ENCODE measurements around the gene RDH5. TPM values are rescaled to one million over a fixed set of nuclear protein-coding genes. Genes with fewer than 3 reads are reported as not detected.
A peak's percentile ranks its signal among the peaks of the same experiment; 100 is the strongest.

Gene RDH5
- polyA plus RNA-seq, 1 experiment = 5.2 TPM

- CTCF ChIA-PET = interaction anchor here (1.1 kb wide), 1 partner anchor 55 kb away, joined by 3 read pairs; no protein-coding TSS in a partner anchor
- no peak overlapping the region for H3K4me3 ChIP-seq (ENCODE audit: low read depth, low read length)
- POLR2A ChIA-PET = no interaction called here
These were observed 8.2 kb upstream of the RDH5 start for GRCh38 chr12:55711786-55712553.

DNA sequence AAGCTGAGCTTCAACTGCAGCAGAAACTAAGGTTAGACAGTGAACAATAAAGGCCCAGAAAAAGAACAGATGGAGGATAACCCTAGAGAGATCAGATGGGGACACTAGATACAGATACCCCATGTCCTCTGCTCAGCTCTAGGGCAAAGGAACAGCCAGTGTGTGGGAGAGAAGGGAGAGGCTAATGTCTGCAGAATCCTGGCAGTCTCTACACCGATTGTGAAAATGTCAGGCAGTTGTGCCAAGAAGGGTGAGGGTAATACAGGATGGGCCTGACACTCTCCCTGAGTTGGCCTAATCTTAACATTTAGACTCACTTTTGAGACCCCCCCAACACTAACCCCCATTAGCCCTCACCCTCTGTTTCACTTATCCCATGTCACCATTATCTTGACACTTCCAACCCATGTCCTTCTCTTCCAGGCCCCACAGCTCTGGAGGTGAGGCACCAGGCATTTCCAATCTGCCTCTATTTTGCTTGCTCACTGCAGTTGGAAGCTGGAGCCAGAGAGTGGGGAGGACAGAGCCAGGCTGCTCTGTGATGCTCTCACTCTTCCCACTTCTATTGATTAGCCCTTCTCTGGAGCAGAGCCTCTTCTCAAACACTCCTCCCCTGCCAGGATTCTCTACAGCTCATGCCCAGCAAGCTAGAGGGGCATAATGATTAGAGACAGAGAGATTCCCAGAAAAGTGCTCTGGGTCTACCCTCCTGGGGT lies 7.3 kb upstream of the RDH5 start:
- POLR2A ChIA-PET = no interaction called here
- peaks cover 4% of the 10 kb centered on the region for H3K27me3 ChIP-seq (ENCODE audit: control insufficient read depth, insufficient read depth, low read length)
- H3K4me3 ChIP-seq (ENCODE audit: low read depth, low read length) = no peak overlapping the region
- DNase-seq (ENCODE audit: low read depth, low spot score) = no peak
- no peaks in the 10 kb centered on the region; the same call in 1 of the 2 replicates for H3K9me3 ChIP-seq (ENCODE audit: control insufficient read depth, insufficient read depth, low read length)
- H3K27ac ChIP-seq (ENCODE audit: low read depth, low read length) = no peak overlapping the region
- TF ChIP-seq CTCF (IDR thresholded peaks at IDR 0.05; ENCODE audit: low read depth, low read length) = no peak
- CTCF ChIA-PET = interaction anchor here (1.1 kb wide), 1 partner anchor 56 kb away, joined by 3 read pairs; no protein-coding TSS in a partner anchor

More at GRCh38 chr12:55711786-55712553, 8.2 kb upstream of the RDH5 start:
- H3K9me3 ChIP-seq (ENCODE audit: control insufficient read depth, insufficient read depth, low read length) = no peaks in the 10 kb centered on the region; the same call in 1 of the 2 replicates
- no peak for TF ChIP-seq CTCF (IDR thresholded peaks at IDR 0.05; ENCODE audit: low read depth, low read length)
- DNase-seq (ENCODE audit: low read depth, low spot score) = no peak
- peaks cover 7% of the 10 kb centered on the region for H3K27me3 ChIP-seq (ENCODE audit: control insufficient read depth, insufficient read depth, low read length)
- H3K27ac ChIP-seq (ENCODE audit: low read depth, low read length) = no peak overlapping the region

DNA sequence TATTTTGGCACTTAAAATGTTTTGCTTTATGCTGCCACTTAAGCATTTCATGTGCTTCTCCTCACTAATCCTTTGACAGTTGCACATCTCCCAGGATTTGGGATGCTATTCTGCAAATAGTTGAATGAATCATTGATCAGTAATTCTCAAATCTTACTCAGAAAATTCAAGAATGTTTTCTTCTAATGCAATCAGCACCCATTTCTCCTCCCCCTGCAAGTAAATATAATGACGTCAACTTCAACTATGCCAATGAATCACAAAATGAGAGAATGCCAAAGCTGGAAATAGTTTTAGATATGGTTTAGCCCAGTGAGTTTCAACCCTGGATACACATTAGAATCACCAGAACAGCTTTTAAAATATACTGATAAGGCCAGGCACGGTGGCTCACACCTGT lies 6.5 kb upstream of the RDH5 start:
- Histone ChIP-seq H3K4me3 (ENCODE audit: low read depth, low read length) (no peak overlapping the region), H3K27me3 (ENCODE audit: control insufficient read depth, insufficient read depth, low read length) (peaks cover 4% of the 10 kb centered on the region), H3K9me3 (ENCODE audit: control insufficient read depth, insufficient read depth, low read length) (no peaks in the 10 kb centered on the region; the same call in 1 of the 2 replicates), H3K27ac (ENCODE audit: low read depth, low read length) (peak overlapping the region; percentile 39)
- DNase-seq (ENCODE audit: low read depth, low spot score) = no peak
- TF ChIP-seq CTCF (IDR thresholded peaks at IDR 0.05; ENCODE audit: low read depth, low read length) = no peak
- POLR2A ChIA-PET = interaction anchor here (0.8 kb wide), 1 partner anchor 1354 kb away, joined by 4 read pairs; no protein-coding TSS in a partner anchor
- CTCF ChIA-PET = interaction anchor here (0.6 kb wide), 2 partner anchors 24 to 58 kb away, joined by 3 to 4 read pairs; no protein-coding TSS in a partner anchor

DNA sequence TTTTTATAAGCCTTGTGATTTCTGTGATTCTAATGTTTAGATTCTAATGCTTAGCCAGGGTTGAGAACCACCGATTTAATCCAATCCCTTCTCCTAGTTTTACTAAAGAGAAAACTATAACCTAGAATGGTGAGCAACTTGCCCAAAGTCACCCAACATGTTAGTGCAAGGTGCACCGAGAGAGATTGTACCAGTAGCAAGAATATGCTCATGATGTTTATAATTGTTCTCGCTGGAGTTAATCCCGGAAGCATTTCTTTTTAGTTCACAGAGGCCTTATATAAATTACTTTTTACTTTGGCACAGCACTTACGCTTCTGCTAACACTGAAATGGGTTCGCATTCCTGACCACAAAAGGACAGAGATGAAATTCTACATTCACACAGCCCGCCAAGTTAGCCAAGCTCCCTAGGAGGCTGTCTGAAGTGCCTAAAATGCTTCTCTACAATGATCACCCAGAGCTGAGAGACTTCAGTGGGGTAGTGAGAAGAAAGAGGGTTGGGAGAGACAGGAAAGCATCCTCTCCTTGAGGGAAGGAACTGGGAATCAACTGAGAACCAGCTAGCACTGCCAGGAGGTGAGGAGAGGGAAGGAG lies 4.9 kb upstream of the RDH5 start:
- Histone ChIP-seq H3K27me3 (ENCODE audit: control insufficient read depth, insufficient read depth, low read length) (no peaks in the 10 kb centered on the region), H3K27ac (ENCODE audit: low read depth, low read length) (peak overlapping the region; percentile 93), H3K9me3 (ENCODE audit: control insufficient read depth, insufficient read depth, low read length) (no peaks in the 10 kb centered on the region; the same call in 1 of the 2 replicates), H3K4me3 (ENCODE audit: low read depth, low read length) (peak overlapping the region; percentile 80)
- CTCF ChIA-PET = interaction anchor here (1.0 to 1.1 kb wide), 2 partner anchors 10 to 59 kb away, joined by 3 read pairs; no protein-coding TSS in a partner anchor
- TF ChIP-seq CTCF (IDR thresholded peaks at IDR 0.05; ENCODE audit: low read depth, low read length) = no peak
- DNase-seq (ENCODE audit: low read depth, low spot score) = no peak
- POLR2A ChIA-PET = interaction anchor here (3.9 kb wide), 1 partner anchor 14 kb away, joined by 20 read pairs; the partner anchor contains the start of gene CD63
